Stimulated activated CD4-positive, alpha-beta T cell treated with anti-CD3 and anti-CD28 coated beads, Interleukin-1b, Interleukin-23, amount 100 ng/mL, for 1 hour (primary cell): ENCODE results near the gene LOXL1.

Experiments used
- DNase-seq, 2 donors: peaks; one replicate each; pipeline ENCODE4 v3.0.0-alpha.2; 2020; ENCODE audit warnings: low read depth in 2 of 2

Gene LOXL1

DNA sequence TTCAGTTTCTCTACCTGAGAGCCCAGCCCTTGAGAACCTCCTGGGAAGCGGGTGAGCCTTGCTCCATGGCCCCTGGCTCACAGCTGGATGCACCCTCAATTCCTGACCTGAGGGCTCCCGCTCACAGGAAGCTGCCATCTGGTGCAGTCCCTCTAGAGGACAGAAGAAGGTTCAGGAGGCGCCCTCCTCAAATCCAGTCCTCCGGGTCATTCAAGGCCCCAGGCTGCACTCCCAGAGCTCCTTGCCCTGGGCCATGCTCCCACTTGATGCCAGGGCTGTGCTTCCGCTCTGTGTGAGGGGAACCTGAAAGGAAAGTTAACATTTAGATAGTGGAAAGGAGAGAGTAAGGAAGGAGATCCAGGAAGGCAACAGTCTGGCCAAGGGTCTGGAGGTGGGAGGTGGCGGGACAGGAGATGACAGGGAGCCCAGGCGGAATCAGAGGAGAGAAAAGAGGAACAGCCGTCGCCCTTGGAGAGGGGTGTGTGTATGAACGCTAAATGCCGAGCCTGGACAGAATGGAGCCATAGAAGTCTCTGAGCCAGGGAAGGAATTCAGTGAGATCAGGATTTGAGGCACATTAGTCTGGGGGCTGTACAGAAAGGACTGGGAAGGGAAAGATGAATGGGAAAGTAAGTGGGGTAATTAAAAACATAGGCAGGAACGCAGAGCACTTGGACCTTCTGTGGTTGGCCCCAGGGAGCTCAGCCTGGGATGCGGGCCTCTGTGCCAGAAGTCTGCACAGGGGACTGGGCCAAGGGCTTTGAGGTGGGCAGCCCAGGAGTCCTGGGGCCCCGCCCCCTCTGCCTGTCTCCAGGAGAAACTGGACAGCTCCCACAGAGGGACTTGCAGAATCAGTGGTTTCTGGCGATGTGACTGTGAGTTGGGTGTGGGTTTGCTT lies 26.8 kb upstream of the LOXL1 start:
- no peak for DNase-seq

DNA sequence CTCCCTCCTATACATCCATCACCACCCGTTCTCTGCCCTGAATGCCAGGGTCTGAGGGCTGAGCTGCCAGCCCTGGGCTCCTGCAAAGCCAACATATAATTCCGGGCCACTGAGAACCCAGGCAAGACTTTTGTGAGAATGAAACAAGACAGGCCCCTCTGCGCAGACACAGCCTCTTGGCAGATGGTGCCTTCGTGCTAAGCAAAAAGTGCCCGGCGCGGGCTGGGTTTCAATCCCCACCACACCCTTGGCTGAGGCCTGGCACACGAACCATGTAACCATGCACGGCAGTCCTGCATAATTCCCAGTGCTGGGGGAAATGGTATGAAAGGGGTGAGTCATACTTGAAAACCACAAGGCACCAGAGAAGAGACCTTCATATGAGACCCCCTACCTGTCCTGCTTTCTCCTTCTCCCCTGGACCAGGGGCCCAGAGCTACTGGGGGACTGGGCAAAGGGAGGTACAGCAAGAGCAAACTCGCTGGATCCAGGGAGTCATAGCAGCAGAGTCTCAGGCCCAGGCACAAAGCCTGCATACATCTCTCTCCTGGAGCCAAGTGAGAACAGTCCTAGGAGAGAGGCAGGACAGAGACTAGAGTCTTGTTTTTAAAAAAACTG lies 26.1 kb upstream of the LOXL1 start:
- no peak for DNase-seq

DNA sequence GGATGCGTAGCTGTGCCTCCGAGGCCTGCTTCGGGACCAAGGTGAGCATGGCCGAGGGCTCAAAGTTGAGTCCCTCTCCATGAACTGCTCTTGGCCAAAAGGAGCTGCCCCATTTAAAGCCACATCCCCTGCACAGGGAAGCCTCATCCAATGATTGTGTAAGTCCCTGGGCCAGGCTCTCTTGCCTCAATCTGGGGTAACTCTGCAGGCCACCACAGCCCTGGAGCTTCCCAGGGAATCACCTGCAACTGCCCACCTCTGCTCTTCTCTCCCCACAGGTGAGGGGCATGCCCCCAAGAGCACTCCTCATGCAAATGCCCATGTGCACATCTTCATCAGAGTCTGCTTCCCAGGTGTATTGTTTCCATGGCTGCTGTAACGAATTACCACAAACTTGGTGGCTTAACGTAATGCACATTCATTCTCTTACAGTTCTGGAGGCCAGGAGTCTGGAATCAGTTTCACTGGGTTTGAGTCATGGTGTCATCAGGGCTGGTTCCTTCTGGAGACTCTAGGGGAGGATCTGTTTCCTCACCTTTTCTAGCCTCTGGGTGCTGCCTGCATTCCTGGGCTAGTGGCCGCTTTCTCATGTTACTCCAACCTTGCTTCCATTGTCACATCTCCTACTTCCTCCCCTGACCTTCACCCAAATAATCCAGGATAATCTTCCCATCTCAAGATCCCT lies 25.0 kb upstream of the LOXL1 start:
- DNase-seq: no peak

- DNase-seq: no peak
These were observed 23.9 kb upstream of the LOXL1 start for GRCh38 chr15:73902121-73903020.

DNA sequence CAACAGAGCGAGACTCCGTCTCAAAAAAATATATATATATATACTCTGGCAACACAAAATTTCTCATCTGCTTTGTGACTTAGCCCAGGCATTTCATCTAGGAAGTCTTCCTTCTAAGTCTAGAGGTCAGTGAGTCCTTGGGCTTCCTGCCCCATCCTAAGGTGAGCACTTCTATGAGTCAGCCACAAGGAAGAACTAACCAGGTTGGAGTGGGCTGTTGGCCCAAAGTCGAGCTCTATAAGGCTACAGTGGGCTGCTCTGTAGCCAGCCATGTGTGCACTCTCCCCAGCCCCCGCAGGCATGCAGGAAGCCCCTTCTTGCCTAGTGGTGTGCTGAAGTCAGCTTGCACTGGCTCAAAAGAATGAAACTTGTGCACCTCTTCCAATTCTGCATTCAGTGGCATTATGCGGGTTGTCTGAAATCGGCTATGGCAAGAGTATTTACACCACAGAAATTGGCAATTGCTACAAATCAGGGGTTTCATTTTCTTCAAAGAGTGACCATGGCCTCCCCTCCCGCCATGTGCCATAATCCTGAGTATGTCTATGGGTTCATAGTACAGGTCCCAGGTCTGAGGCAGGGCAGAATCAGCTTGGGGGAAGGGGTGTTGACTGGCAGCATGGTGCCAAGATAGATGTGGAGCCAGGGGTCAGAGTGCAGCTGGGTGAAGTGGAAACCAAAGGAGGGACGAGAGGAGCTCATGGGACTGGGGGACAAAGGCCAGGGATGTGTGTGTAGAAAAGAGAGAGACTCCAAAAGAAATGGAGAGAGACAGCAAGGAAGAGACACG lies 22.0 kb upstream of the LOXL1 start:
- DNase-seq: no peak

GRCh38 chr15:73905225-73905827 lies 20.9 kb upstream of the LOXL1 start:
- no peak for DNase-seq

- no peak for DNase-seq
These were observed 19.8 kb upstream of the LOXL1 start for GRCh38 chr15:73906346-73907034.

GRCh38 chr15:73907035-73907408 lies 19.2 kb upstream of the LOXL1 start:
- no peak for DNase-seq

GRCh38 chr15:73908030-73908821 lies 18.0 kb upstream of the LOXL1 start:
- peak; percentile 23 to 60 for DNase-seq

DNA sequence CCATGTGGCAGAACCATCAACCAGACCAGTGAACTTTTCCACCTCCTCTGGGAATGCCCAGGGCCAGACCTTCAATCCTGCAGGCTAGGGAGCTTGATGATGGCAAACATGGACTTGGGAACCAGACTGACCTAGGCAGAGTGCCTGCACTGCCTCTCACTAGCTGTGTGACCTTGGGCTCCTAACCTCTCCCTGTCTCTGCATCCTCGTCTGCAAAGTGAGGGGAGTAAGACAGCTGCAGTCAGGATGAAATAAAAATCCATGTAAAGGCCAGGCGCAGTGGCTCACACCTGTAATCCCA lies 17.5 kb upstream of the LOXL1 start:
- DNase-seq: no peak

- no peak for DNase-seq
These were observed 16.6 kb upstream of the LOXL1 start for GRCh38 chr15:73909651-73910050.

GRCh38 chr15:73910522-73911303 lies 15.5 kb upstream of the LOXL1 start:
- no peak for DNase-seq

DNA sequence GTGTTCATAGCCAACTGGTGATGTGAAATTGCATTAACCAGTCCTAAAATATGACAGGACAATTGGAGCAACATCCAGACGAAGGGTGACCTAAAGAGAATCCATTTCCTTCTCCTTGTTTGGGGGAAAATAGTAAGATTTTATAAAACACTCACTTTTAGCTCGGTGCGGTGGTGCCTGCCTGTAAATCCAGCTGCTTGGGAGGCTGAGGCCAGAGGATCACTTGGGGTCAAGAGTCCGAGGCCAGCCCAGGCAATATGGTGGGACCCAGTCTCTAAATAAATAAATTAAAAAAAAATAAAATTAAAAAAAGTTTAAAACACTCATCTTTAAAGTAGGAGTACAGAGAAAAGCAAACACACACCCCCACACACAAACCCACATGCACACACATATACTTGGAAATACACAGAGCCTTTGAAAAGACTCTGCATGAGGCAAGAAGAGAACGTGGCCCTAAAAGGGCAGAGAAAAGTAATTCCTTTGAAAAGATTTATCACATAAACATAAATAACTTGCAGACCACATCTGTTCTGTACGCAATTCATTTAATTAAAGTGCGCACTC lies 14.1 kb upstream of the LOXL1 start:
- no peak for DNase-seq

- DNase-seq: no peak
These were observed 12.1 kb upstream of the LOXL1 start for GRCh38 chr15:73914145-73914544.

DNA sequence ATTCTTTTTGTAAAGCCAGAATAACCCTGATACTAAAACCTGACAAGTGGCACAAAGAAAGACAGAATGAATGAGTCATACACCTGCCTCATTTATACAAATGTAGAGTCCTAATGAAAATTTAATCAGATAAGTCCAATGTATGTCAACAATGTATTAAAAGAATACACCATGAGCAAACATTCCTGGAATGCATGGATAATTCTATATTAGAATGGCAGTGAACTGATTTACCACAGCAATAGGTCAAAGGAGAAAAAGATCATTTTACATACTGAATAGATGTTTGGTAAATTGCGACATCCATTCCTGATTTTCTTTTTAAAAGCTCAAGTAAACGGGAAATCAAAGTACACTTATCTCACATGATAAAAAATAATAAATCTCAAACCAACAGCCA lies 11.2 kb upstream of the LOXL1 start:
- no peak for DNase-seq

- no peak for DNase-seq
These were observed 7.5 kb upstream of the LOXL1 start for GRCh38 chr15:73918784-73919183.

DNA sequence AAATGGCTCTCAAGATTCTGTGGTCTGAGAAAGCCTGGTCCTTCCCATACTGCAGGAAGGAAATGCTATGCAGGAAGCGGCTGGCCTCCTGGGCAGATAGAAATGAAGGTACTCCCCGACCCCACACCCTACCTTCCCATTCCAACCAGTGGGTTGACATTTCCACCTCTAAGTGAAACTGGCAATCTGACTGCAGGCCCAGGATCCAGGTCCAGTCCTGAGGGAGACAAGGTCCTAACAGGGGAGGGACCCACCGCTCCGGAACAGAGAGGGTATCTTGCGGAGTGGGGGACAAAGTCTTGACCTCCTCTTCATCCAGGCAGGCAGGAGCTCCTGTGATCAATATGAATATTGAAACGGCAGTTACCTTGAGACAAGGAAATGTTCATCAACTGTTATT lies 6.6 kb upstream of the LOXL1 start:
- DNase-seq: no peak

DNA sequence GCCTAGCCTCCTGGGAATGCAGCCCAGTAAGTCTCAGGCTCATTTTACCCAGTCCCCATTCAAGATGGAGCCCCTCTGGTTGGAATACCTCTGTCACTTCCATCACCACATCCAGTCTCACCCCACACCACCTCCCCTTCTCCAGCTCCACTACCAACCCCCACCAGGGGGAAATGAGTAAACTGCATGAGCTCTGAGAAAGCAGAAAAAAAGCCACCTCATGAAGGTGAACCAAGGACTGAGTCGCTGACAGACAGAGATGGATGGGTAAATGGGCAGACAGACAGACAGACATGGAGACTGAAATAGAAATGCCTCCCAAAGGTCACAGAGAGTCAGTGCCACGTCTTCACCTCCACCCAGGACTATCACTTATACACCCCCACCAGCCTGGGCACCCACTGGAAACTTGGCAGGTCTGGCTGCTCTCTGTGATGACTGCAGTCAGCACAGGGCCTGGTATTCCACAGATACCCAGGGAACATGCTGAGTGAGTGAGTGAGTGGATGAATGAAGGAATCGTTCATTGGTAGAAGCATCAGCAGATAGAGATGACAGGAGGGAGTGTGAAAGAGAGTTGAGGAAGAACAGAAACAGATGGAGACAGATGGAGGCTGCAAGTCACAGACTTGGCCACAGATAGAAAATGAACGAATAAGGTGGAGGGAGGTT lies 4.9 kb upstream of the LOXL1 start:
- DNase-seq: no peak
